GM18909 (cell line): ENCODE measurements around the gene TRIM72.
"Not testable (repeated sequence)": the region's sequence is repeated elsewhere in the genome, so short reads cannot be mapped to it uniquely, and the experiment has no call there.

ENCODE experiments used
- ATAC-seq: cut with Tn5 transposase; IDR thresholded peaks from one replicate; pipeline ENCODE4 v1.9.1; 2021; ENCODE audit warnings: mild to moderate bottlenecking; ENCODE audit not compliant: unreplicated experiment, poor library complexity

Gene TRIM72

GRCh38 chr16:31250782-31251384, 37.0 kb downstream of the TRIM72 start:
- ATAC-seq: no peak

GRCh38 chr16:31251435-31251834, 37.5 kb downstream of the TRIM72 start:
- ATAC-seq: no peak

- ATAC-seq: no peak
Observed at GRCh38 chr16:31253642-31254045, 39.7 kb downstream of the TRIM72 start.

- no peak for ATAC-seq
Observed at GRCh38 chr16:31256466-31256865, 42.5 kb downstream of the TRIM72 start.

- no peak for ATAC-seq
Observed at GRCh38 chr16:31258366-31258765, 44.4 kb downstream of the TRIM72 start.

- no peak for ATAC-seq
Observed at GRCh38 chr16:31260136-31260931, 46.4 kb downstream of the TRIM72 start.

GRCh38 chr16:31262084-31262483, 48.2 kb downstream of the TRIM72 start:
- no peak for ATAC-seq

GRCh38 chr16:31265329-31266245, 51.7 kb downstream of the TRIM72 start:
- ATAC-seq: peak; percentile 90

GRCh38 chr16:31267332-31268032, 53.6 kb downstream of the TRIM72 start:
- ATAC-seq: no peak

- ATAC-seq: no peak
Observed at GRCh38 chr16:31268033-31268365, 54.1 kb downstream of the TRIM72 start.

- ATAC-seq: no peak
Observed at GRCh38 chr16:31268891-31269290, 55.0 kb downstream of the TRIM72 start.

- no peak for ATAC-seq
Observed at GRCh38 chr16:31269541-31269940, 55.6 kb downstream of the TRIM72 start.

GRCh38 chr16:31269973-31270372, 56.1 kb downstream of the TRIM72 start:
- not testable (repeated sequence) for ATAC-seq

GRCh38 chr16:31270795-31271194, 56.9 kb downstream of the TRIM72 start:
- no peak for ATAC-seq

- ATAC-seq: no peak
Observed at GRCh38 chr16:31271621-31272190, 57.8 kb downstream of the TRIM72 start.

GRCh38 chr16:31273187-31273586, 59.3 kb downstream of the TRIM72 start:
- ATAC-seq: no peak

- ATAC-seq: no peak
Observed at GRCh38 chr16:31273676-31274075, 59.8 kb downstream of the TRIM72 start.

- no peak for ATAC-seq
Observed at GRCh38 chr16:31274831-31275816, 61.2 kb downstream of the TRIM72 start.

- no peak for ATAC-seq
Observed at GRCh38 chr16:31276600-31276999, 62.7 kb downstream of the TRIM72 start.
